KMS-11 (cell line): Measurements from ENCODE around the gene EIF4EBP2.

Experiments
- H2AFZ ChIP-seq: fragments of 200-600 bp; sonication (generic); 2 replicates; pipeline ENCODE4 v1.6.1; 2016; ENCODE audit warnings: antibody characterized with exemption, mixed run types, low read depth
- H3K27ac ChIP-seq: fragments of 200-600 bp; sonication (generic); 2 replicates; pipeline ENCODE4 v1.6.1; 2016; ENCODE audit warnings: mild to moderate bottlenecking, mixed run types
- H3K27me3 ChIP-seq: fragments of 200-600 bp; sonication (generic); 2 replicates; pipeline ENCODE4 v1.6.1; 2017; ENCODE audit warnings: mild to moderate bottlenecking, low read depth, mixed run types, moderate library complexity; ENCODE audit not compliant: insufficient read depth
- H3K36me3 ChIP-seq: fragments of 200-600 bp; sonication (generic); 2 replicates; pipeline ENCODE4 v1.6.1; 2017; ENCODE audit warnings: mild to moderate bottlenecking, mixed run types; ENCODE audit not compliant: insufficient read depth
- H3K4me1 ChIP-seq: fragments of 200-600 bp; sonication (generic); 2 replicates; pipeline ENCODE4 v1.6.1; 2016; ENCODE audit warnings: mild to moderate bottlenecking, low read depth, mixed run types; ENCODE audit not compliant: poor library complexity, severe bottlenecking
- H3K4me2 ChIP-seq: fragments of 200-600 bp; sonication (generic); 2 replicates; pipeline ENCODE4 v1.7.0; 2016; ENCODE audit warnings: mild to moderate bottlenecking, mixed run types
- H3K4me3 ChIP-seq: fragments of 200-600 bp; sonication (generic); IDR thresholded peaks from 2 replicates; pipeline ENCODE4 v1.6.1; 2017; ENCODE audit warnings: low read depth, low read length, mixed read lengths; ENCODE audit not compliant: insufficient read depth
- H3K79me2 ChIP-seq: fragments of 200-600 bp; sonication (generic); 2 replicates; pipeline ENCODE4 v1.6.1; 2016; ENCODE audit warnings: low read depth, mixed run types; ENCODE audit not compliant: insufficient read depth
- H3K9ac ChIP-seq: fragments of 200-600 bp; sonication (generic); 2 replicates; pipeline ENCODE4 v1.6.1; 2016; ENCODE audit warnings: mild to moderate bottlenecking, mixed run types
- H4K20me1 ChIP-seq: fragments of 200-600 bp; sonication (generic); 2 replicates; pipeline ENCODE4 v1.6.1; 2016; ENCODE audit warnings: mild to moderate bottlenecking, mixed run types; ENCODE audit not compliant: insufficient read depth
- CTCF ChIP-seq: fragments of 200-600 bp; sonication (generic); conservative IDR thresholded peaks from 2 replicates; pipeline ENCODE4 v1.6.1; 2017; ENCODE audit warnings: low read depth, mild to moderate bottlenecking, antibody characterized with exemption, low read length, moderate library complexity, mixed read lengths

The EIF4EBP2 gene

GRCh38 chr10:70426823-70427222, 22.9 kb downstream of the EIF4EBP2 start:
- H3K4me2 ChIP-seq = no peak overlapping the region
- no peak overlapping the region for H3K27ac ChIP-seq
- no peaks in the 10 kb centered on the region; the same call in 1 of the 2 replicates for H3K36me3 ChIP-seq
- no peaks in the 10 kb centered on the region for H3K27me3 ChIP-seq
- H2AFZ ChIP-seq = no peak overlapping the region
- H3K4me1 ChIP-seq = peaks cover 20% of the 10 kb centered on the region
- no peak for TF ChIP-seq CTCF
- H4K20me1 ChIP-seq = no peaks in the 10 kb centered on the region
- H3K79me2 ChIP-seq = no peaks in the 10 kb centered on the region
- no peak overlapping the region for H3K9ac ChIP-seq
- H3K4me3 ChIP-seq = no peak overlapping the region

GRCh38 chr10:70430493-70431445, 26.8 kb downstream of the EIF4EBP2 start:
- peaks cover 20% of the 10 kb centered on the region for H3K4me1 ChIP-seq
- no peaks in the 10 kb centered on the region for H3K79me2 ChIP-seq
- H3K36me3 ChIP-seq = no peaks in the 10 kb centered on the region
- H3K27ac ChIP-seq = peak overlapping the region; percentile 52
- no peaks in the 10 kb centered on the region for H4K20me1 ChIP-seq
- no peak for TF ChIP-seq CTCF
- H2AFZ ChIP-seq = no peak overlapping the region
- peak overlapping the region; percentile 22; the same call in 1 of the 2 replicates for H3K4me2 ChIP-seq
- H3K27me3 ChIP-seq = no peaks in the 10 kb centered on the region
- H3K4me3 ChIP-seq = no peak overlapping the region
- peak overlapping the region; percentile 14; the same call in 1 of the 2 replicates for H3K9ac ChIP-seq

GRCh38 chr10:70432101-70432500, 28.2 kb downstream of the EIF4EBP2 start:
- no peak overlapping the region for H3K27ac ChIP-seq
- H3K9ac ChIP-seq = no peak overlapping the region
- H2AFZ ChIP-seq = no peak overlapping the region
- H3K36me3 ChIP-seq = no peaks in the 10 kb centered on the region
- H3K27me3 ChIP-seq = no peaks in the 10 kb centered on the region
- H3K79me2 ChIP-seq = no peaks in the 10 kb centered on the region
- H4K20me1 ChIP-seq = no peaks in the 10 kb centered on the region
- no peak for TF ChIP-seq CTCF
- H3K4me1 ChIP-seq = peaks cover 20% of the 10 kb centered on the region
- no peak overlapping the region for H3K4me2 ChIP-seq
- H3K4me3 ChIP-seq = no peak overlapping the region

GRCh38 chr10:70432561-70433263, 28.8 kb downstream of the EIF4EBP2 start:
- Histone ChIP-seq H3K27me3 (no peaks in the 10 kb centered on the region), H3K9ac (no peak overlapping the region), H2AFZ (no peak overlapping the region), H3K4me2 (no peak overlapping the region), H3K79me2 (no peaks in the 10 kb centered on the region), H4K20me1 (no peaks in the 10 kb centered on the region), H3K4me3 (no peak overlapping the region), H3K27ac (no peak overlapping the region), H3K36me3 (no peaks in the 10 kb centered on the region), H3K4me1 (peaks cover 20% of the 10 kb centered on the region)
- no peak for TF ChIP-seq CTCF
